Measurements from ENCODE around the gene USP9X.

Gene USP9X

GRCh38 chrX:41127477-41128192, 42.4 kb downstream of the USP9X start:
- TF ChIP-seq CTCF (IDR thresholded peaks at IDR 0.05; ENCODE audit: low read depth, low read length, missing control alignments): no peak
- no peak overlapping the region for H3K4me3 ChIP-seq (ENCODE audit: low read depth, low read length)
- no peak for DNase-seq (ENCODE audit: low read depth)
- in situ Hi-C loops (cut with HindIII; ENCODE audit: low sequenced_read_pairs): no loop called here

- no peak for DNase-seq (ENCODE audit: low read depth)
- no peak for TF ChIP-seq CTCF (IDR thresholded peaks at IDR 0.05; ENCODE audit: low read depth, low read length, missing control alignments)
- no peak overlapping the region for H3K4me3 ChIP-seq (ENCODE audit: low read depth, low read length)
- in situ Hi-C loops (cut with HindIII; ENCODE audit: low sequenced_read_pairs): no loop called here
Observed at GRCh38 chrX:41128955-41129354, 43.7 kb downstream of the USP9X start.

GRCh38 chrX:41131766-41132165, 46.5 kb downstream of the USP9X start:
- H3K4me3 ChIP-seq (ENCODE audit: low read depth, low read length): no peak overlapping the region
- in situ Hi-C loops (cut with HindIII; ENCODE audit: low sequenced_read_pairs): no loop called here
- TF ChIP-seq CTCF (IDR thresholded peaks at IDR 0.05; ENCODE audit: low read depth, low read length, missing control alignments): no peak
- no peak for DNase-seq (ENCODE audit: low read depth)

- DNase-seq (ENCODE audit: low read depth): no peak
- no peak overlapping the region for H3K4me3 ChIP-seq (ENCODE audit: low read depth, low read length)
- in situ Hi-C loops (cut with HindIII; ENCODE audit: low sequenced_read_pairs): no loop called here
- no peak for TF ChIP-seq CTCF (IDR thresholded peaks at IDR 0.05; ENCODE audit: low read depth, low read length, missing control alignments)
Observed at GRCh38 chrX:41133551-41133950, 48.3 kb downstream of the USP9X start.

- in situ Hi-C loops (cut with HindIII; ENCODE audit: low sequenced_read_pairs): no loop called here
- DNase-seq (ENCODE audit: low read depth): no peak
- TF ChIP-seq CTCF (IDR thresholded peaks at IDR 0.05; ENCODE audit: low read depth, low read length, missing control alignments): peak; percentile 13
- no peak overlapping the region for H3K4me3 ChIP-seq (ENCODE audit: low read depth, low read length)
Observed at GRCh38 chrX:41137589-41137988, 52.3 kb downstream of the USP9X start.

- no peak for DNase-seq (ENCODE audit: low read depth)
- in situ Hi-C loops (cut with HindIII; ENCODE audit: low sequenced_read_pairs): no loop called here
- no peak for TF ChIP-seq CTCF (IDR thresholded peaks at IDR 0.05; ENCODE audit: low read depth, low read length, missing control alignments)
- H3K4me3 ChIP-seq (ENCODE audit: low read depth, low read length): no peak overlapping the region
Observed at GRCh38 chrX:41142130-41142910, 57.1 kb downstream of the USP9X start.
